Left renal cortex interstitium (tissue), 4 donors: Measurements from ENCODE around the gene NIPAL4. TPM values are rescaled to one million over a fixed set of nuclear protein-coding genes. Genes with fewer than 3 reads are reported as not detected.
"Not testable (repeated sequence)": the region's sequence is repeated elsewhere in the genome, so short reads cannot be mapped to it uniquely, and the experiment has no call there.

ENCODE experiments used
- DNase-seq, 4 donors: peaks; one replicate each; pipeline ENCODE4 v3.0.0-alpha.2; 2013; ENCODE audit warnings: low read depth in 4 of 4, low spot score in 2 of 4, missing footprints in 1 of 4
- polyA plus RNA-seq, 4 donors: library from polyadenylated mRNA; unstranded; fragments of 120-200 nt; gene quantifications; one replicate each; pipeline ENCODE4 v1.2.1, GENCODE V29; 2013; ENCODE audit not compliant: insufficient read length in 4 of 4

The NIPAL4 gene
- polyA plus RNA-seq = 1 to 10 TPM in 1 of 4 donors, under 1 TPM in 3; 0.41 to 1.0 (median 0.65) TPM

DNA sequence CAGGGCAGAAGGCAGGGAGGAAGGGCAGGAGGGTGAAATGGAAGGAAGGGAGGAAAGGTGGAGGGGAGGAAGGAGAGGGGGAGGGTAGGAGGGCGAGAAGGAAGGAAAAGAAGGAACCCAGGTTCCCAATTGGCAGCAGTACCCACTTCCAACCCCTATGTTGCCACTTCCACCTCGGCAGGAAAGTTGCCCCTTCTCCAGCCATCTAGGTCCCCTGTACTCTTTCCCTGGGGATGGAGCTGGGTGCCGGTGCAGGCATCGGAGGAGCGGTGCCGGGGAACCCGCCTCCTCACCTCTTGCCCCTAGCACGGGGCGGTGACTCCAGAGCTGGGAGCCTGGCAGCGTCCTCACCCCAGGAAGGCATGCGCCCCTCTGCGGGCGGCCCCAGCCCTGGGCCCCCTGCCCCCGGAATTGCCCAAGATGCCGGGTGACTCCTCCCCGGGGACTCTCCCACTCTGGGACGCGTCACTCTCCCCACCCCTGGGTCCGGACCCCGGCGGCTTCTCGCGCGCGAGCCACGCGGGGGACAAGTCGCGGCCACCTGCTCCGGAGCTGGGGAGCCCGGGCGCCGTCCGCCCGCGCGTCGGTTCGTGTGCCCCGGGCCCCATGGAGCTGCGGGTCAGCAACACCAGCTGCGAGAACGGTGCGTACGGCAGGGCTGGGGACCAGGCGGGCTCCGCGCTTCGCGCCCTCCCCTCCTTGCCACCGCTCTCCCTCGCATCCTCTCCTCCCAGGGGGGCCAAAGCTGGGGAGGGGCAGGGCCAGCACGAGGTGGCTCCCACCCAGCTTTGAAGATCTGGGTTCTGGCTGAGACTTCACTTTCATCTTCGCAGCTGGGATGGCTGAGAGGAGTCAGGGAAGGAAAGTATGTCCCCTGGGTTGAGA is at the start of gene NIPAL4:
Gene NIPAL4, plus strand, starts transcription at position 499 of the 885 bp plus-strand sequence. Its CDS starts 108 bp downstream, at position 607.
- DNase-seq = no peak

DNA sequence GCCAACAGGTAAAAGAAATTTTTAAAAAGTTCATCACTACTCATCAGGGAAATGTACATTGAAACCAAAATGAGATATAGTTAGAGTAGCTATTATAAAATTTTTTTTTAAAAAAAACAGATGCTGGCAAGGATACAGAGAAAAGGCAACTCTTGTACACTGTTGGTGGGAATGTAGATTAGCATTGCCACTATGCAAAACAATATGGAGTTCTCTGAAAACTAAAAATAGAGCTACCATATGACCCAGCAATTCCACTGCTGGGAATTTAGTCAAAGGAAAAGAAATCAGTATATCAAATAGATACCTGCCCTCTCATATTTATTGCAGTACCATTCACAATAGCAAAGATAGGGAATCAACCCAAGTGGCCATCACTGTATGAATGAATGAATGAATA is 44.2 kb upstream of the NIPAL4 start:
- DNase-seq = no peak

- not testable (repeated sequence) for DNase-seq
Measured at GRCh38 chr5:157419521-157419920, 40.5 kb upstream of the NIPAL4 start.

GRCh38 chr5:157429920-157430319 is 30.1 kb upstream of the NIPAL4 start:
- DNase-seq = not testable (repeated sequence)

DNA sequence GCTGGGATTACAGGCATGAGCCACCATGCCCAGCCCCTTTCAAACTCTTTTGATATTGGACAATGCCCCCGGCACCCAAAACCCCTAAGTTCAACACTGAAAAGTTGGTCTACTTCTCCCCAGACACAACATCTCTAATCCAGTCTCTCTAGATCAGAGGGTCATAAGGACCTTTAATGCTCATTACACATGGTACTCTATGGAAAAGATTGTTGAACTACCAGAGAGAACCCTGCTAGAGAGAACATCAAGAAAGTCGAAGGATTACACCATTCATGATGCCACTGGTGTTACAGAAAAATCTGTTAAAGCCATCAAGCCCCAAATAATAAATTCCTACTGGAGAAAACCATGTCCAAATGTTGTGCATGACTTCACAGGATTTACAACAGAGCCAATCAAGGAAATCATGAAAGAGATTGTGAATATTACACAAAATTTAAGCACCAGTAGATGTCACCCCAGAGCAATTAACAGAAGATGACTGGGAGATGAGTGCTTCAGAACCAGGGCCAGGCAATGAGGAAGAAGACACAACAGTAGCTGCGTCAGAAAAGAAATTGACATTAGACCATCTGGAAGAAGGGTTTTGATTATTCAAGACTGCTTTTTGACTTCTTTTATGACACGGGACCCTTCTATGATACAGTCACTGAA is 28.3 kb upstream of the NIPAL4 start:
- DNase-seq = peak in 1 of 4 donors; percentile 39

GRCh38 chr5:157434096-157434495 is 25.9 kb upstream of the NIPAL4 start:
- DNase-seq = no peak

- no peak for DNase-seq
Measured at GRCh38 chr5:157443041-157443549, 16.9 kb upstream of the NIPAL4 start.

DNA sequence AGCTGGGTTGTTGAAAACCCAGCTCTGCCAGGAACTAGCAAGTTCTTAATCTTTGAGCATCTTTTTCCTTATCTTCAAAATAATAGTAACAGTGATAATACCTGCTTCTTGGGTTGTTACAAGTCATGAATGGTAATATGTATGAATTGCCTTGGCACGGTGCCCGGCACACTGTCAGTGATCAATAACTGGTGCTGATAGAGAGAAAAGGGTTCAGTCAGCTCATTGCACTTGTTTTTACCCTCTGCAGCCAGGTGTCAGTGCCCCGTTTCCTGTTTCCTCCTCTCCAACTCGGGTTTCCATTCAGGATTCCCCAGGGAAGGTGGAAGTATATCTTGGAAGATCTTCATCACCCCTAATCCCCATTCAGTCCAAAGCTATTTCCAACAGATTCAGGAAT is 15.8 kb upstream of the NIPAL4 start:
- no peak for DNase-seq

DNA sequence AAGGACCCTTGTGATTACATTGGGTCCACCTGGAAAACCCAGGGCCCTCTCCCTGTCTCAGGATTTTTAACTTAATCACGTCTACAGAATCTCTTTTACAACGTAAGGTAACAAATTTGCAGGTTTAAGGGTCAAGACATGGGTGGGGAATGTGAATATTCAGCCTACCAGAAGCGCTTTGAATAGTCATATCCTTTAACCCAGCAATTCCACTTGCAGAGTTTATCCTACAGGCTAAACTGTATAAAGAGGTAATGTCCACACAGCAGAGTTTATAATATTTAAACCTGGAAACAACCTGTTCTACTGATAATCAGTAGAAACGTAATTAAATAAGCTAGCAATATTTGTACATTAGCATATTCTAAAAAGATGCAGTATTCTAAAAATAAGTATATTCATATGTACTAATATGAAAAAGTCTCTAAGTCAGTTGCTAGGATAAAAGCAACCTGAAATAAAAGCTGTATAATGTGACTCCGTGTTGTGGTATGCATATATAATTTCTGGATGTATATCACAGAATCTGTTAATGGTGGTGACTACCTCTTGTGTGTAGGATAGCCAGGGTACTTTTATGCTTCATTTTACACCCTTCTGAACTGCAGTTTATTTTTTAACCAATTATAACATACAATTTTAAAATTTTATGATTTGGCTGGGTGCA is 14.1 kb upstream of the NIPAL4 start:
- no peak for DNase-seq

- DNase-seq = no peak
Measured at GRCh38 chr5:157446412-157446935, 13.5 kb upstream of the NIPAL4 start.

- DNase-seq = no peak
Measured at GRCh38 chr5:157447201-157447637, 12.8 kb upstream of the NIPAL4 start.

DNA sequence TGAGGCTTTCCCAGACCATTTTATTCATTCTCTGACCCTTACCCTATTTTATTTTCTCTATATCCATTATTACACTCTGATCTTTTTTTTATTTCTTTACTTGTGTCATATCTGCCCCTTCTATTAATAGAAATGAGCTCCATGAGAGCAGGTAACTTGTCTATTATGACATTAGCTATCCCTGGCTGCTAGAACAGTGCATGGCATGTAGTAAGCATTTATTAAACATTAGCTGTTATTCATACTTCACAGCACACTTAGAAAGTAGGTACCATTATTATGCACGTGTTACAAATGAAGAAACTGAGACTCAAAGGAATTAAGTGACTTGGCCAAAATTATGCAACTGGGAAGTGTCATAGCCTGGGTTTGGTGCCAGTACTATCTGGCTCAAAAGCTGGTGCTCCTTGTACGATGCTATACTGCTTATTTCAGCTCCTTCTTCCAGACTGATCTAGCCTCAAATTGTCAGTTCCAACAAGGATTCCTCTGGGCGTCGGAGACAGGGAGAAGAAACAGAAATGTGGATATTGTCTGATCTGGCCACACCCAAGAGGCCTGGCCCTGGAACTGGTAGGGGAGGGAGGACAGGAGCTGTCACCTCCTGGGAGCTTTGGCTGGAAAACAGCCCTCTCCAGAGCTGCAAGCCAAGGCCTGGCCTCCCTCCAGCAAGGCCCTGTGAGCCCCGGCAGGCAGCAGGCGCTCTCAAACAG is 10.8 kb upstream of the NIPAL4 start:
- no peak for DNase-seq

DNA sequence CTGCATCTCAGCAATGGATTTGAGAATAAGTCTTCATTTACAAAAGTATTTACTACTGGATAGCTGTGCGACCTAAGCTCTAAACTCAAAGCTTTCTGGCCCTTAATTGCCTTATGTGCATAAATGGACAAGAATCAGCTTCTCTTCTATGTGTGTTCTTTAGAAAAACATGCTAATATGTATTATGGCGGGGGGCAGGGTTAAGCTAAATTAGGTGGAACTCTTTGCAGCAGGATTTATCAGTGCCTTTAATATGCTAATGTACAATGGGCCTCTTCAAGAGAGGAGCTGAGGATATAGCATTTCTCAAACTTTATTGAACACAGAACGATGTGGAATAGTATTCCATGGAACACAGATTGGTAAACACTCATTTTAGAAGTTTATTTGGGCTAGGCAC is 10.0 kb upstream of the NIPAL4 start:
- no peak for DNase-seq

GRCh38 chr5:157451806-157452205 is 8.2 kb upstream of the NIPAL4 start:
- no peak for DNase-seq

DNA sequence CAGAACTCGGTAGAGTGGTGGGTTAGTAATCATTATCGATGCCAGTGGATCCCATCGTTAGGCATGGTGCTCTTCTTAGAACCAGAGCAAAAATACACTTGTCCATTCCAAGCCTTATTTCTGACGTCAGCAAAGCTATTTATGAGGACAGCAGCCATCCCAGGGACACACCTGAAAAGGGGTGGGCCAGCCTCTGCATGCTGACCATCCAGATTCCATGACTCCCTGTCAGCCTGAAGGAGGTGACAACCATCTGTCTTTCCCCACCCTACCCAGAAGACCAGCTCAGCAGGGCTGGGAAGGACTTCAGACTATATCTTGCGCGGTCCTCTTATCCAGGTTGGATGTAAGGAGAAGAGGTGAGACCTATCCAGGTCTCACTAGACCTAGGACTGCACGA is 5.7 kb upstream of the NIPAL4 start:
- no peak for DNase-seq

DNA sequence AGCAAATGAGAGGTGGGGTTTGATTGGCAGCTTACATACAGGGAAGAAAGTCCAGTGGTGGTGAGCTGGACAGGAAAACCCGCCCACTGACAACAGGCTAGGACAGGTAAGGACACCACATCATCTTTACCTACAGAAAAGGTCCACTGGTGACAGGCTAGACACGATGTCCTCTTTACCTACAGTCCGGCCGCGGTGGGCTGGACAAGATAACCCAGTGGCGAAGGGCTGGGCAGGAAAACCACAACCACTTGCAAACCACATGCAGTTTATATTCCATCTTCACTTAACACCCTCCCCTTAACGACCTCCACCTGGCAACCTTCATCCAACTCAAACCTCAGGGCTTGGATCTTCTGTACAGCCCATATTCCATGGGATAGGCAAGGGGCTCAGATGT is 5.0 kb upstream of the NIPAL4 start:
- no peak for DNase-seq

GRCh38 chr5:157456301-157456700 is 3.7 kb upstream of the NIPAL4 start:
- DNase-seq = no peak

DNA sequence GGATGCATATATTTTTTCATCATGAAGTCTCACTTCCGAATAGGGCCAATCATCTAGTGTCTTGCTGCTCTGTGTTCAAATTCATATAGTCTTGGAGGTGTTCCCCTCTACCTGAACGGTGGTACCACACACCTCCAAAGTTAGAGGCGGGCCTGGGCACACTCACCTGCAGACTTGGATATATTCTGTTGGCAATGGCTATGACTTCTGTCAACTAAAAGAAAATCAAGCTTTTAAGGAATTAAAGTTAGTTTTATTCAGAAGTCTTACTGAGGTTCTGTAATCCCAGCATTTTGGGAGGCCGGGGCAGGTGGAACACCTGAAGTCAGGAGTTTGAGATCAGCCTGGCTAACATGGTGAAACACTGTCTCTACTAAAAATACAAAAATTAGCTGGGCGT is 2.6 kb upstream of the NIPAL4 start:
- DNase-seq = no peak

- no peak for DNase-seq
Measured at GRCh38 chr5:157458835-157459234, 1.2 kb upstream of the NIPAL4 start.
